PC-9 (cell line): Measurements from ENCODE around the gene PSMD11.

Source experiments
- EZH2 ChIP-seq: fragments of 200-600 bp; sonication (generic); IDR thresholded peaks from 2 replicates; pipeline ENCODE4 v1.8.0; 2017; ENCODE audit warnings: antibody characterized with exemption, low read depth
- TF ChIP-seq, protein P1 (sequence below): fragments of 200-600 bp; sonication (generic); conservative IDR thresholded peaks from 2 replicates; pipeline ENCODE4 v1.6.1; 2017; ENCODE audit warnings: mixed run types, antibody characterized with exemption, mild to moderate bottlenecking, moderate library complexity

DNA sequence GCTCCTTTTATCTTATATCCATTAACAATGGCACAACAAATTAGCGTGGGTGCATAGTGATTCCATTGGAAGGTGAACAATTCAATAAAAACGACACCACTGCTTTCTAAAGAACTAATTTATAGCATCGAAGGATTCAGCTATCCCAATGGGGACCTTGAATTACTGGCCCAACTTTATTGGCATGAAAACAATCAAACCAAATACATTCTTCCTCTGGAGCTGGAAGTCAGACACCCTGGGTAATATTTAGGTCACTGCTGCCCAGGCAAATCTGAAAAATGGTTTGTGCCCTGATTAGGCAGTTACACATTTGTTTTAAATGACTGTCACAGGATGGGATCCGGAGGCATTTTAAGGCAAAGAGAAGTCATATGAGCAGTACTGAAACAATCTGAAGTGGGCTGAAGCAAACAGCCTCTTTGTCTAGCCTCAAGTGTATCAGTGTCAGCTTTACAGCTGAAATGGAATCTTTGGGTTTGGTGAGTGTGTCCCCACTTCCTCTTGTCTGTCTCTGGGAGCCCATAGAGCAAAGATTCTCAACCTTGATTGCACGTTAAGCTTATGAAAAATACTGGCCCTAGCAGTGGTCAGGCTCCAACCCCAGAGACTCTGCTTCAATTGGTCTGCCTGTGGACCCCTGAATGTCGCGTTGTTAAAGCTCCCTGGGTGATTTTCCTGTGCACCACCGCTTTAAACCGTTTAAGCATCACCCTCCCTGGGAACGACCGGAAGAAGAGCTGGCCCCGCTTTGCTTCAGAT is 72.8 kb downstream of the PSMD11 start:
- TF ChIP-seq, protein P1, sequence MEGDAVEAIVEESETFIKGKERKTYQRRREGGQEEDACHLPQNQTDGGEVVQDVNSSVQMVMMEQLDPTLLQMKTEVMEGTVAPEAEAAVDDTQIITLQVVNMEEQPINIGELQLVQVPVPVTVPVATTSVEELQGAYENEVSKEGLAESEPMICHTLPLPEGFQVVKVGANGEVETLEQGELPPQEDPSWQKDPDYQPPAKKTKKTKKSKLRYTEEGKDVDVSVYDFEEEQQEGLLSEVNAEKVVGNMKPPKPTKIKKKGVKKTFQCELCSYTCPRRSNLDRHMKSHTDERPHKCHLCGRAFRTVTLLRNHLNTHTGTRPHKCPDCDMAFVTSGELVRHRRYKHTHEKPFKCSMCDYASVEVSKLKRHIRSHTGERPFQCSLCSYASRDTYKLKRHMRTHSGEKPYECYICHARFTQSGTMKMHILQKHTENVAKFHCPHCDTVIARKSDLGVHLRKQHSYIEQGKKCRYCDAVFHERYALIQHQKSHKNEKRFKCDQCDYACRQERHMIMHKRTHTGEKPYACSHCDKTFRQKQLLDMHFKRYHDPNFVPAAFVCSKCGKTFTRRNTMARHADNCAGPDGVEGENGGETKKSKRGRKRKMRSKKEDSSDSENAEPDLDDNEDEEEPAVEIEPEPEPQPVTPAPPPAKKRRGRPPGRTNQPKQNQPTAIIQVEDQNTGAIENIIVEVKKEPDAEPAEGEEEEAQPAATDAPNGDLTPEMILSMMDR = no peak
- TF ChIP-seq EZH2 = no peak
